ENCODE data around the gene GSG1L2.
"Not testable (repeated sequence)": the region's sequence is repeated elsewhere in the genome, so short reads cannot be mapped to it uniquely, and the experiment has no call there.

Gene GSG1L2

DNA sequence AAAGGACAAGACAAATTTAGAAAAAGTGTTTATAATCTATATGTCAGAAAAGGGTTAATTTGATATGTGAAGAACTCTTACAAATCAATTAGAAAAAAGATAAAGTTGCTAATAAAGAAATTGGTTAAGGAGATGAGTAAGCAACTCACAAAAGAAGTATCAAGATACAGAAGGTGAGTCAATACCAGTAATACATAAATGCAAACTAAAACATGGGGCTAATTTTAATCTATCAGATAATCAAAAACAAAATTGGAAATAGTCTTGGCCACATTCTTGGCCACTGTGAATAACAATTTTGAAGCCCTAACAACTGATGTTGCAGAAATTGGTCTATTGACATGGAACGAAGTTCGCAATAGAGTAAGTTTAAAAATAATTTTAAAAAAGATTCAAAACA is 37.3 kb downstream of the GSG1L2 start:
- no peak for DNase-seq

GRCh38 chr17:9783465-9783864 is 38.4 kb downstream of the GSG1L2 start:
- DNase-seq = not testable (repeated sequence)

GRCh38 chr17:9783050-9783449 is 38.8 kb downstream of the GSG1L2 start:
- DNase-seq = no peak

GRCh38 chr17:9780552-9780951 is 41.3 kb downstream of the GSG1L2 start:
- DNase-seq = no peak

- no peak for DNase-seq
These were observed 45.0 kb downstream of the GSG1L2 start for GRCh38 chr17:9776911-9777310.

DNA sequence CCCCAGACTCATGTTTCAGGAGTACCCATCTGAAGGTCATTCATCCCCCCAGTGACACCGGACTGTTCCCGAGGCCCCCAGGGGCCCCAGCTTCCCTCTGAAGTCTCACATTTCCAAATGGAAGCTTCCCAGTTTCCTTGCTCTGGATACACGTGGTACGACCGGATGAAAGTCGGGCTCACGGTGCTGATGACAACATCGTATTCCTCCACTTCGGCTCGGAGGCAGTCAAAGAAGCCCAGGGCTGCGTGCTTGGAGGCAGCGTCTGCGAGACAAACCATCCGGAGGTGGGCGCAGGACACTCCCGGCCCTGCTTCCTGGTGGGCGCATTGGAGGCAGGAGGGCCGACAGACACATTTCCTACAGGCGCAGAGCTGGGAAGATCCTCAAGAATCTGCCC is 49.2 kb downstream of the GSG1L2 start:
- DNase-seq = no peak

DNA sequence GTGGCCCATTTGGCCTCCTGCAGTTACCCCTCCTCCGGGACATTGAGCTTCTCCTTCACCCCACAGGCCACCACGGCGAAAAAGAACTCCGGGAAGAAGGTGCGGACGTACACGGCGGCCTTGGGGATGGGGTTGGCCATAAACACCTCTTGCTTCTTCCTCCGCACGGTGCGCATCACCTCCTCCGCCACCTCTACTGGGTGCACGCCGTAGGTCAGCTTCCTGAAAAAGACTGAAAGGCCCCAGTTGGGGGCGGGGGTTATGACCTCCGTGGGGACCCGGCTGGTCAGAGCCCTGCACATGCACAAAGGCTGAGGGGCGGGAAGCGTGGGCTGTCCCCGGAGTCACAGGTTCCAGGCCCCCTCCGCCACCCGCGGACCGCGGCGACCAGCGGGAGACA is 50.4 kb downstream of the GSG1L2 start:
- no peak for DNase-seq

DNA sequence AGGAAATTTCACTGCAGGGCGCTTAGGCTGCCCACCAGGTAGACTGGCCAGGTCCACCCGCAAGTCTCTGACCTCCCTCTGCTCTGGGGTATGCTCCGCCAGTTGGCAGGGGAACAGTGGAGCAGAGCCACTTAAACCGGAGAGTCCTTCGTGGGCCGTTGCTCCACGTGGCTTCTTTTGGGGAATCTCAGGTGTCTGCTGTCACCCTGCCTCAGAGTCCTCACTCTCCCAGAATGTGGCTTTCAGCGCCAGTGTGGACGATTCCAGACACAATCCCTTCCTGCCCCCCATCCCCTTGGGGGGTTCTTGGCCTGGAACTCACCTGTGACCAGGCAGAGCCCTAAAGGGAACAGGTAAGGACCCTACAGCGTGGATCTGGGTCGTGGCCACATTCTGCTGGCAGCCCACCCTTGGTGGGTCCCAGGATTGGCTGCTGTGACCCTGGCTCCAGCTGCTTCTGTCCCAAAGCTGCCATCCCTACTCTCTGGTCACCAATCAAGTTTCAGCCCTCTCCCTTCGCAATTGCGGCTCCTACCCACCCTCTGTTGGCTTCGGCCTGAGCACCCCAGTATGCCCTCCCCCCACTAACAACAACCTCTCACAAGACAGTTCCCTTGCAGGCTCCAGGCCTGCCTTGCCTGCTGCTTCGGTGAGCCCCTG is 52.7 kb downstream of the GSG1L2 start:
- no peak for DNase-seq

DNA sequence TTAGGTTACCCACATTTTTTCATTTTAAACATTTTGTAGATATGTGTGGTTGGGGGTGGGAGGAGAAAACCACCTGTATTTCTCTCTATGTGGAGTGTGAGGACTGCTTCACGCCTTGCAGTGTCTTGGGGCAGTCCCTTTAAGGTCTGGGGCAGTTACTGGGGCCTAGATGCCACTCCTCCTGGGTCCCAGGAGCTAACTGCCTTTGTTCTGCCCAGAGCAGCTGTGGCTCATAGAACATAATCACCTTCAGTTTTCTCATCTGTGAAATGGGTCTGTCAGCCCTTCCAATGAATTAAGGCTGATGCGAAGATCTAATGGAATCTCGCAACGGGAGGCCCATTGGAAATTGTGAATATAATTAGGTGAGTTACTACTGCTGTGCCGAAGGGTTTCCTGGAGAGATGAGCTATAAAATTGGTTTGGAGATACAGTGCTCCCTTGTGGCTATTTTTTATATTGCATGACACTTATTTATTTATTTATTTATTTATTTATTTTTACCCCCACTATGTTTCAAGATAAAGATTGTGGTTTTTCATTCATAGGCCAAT is 53.4 kb downstream of the GSG1L2 start:
- DNase-seq = peak; percentile 43

DNA sequence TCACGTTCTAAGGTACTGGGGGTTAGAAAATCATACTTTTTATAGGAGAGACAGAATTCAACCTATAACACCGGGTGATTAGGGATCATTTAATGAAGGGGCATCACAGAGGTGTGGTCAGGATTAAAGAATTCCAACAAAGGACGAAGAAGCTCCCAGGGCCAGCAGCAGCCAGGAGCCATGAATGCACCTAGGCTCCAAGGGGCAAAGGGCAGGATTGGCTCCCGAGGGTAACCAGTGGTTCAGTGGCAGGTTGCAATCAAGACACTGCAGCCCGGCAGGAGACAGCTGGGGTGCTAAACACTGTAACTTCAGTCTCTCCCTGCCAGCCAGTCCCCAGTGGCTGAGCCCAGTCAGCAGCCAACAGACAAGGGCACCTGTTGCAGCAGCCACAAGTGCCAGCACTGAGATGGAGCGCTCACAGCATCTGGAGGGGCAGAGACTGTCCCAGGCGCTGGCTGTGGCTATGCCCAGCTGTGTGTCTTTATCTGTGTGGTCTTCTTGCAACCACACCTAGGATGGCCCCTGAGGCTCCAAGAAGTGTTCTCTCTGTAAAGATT is 54.4 kb downstream of the GSG1L2 start:
- DNase-seq = no peak

GRCh38 chr17:9766970-9767369 is 54.9 kb downstream of the GSG1L2 start:
- no peak for DNase-seq

GRCh38 chr17:9765322-9765721 is 56.6 kb downstream of the GSG1L2 start:
- DNase-seq = no peak

DNA sequence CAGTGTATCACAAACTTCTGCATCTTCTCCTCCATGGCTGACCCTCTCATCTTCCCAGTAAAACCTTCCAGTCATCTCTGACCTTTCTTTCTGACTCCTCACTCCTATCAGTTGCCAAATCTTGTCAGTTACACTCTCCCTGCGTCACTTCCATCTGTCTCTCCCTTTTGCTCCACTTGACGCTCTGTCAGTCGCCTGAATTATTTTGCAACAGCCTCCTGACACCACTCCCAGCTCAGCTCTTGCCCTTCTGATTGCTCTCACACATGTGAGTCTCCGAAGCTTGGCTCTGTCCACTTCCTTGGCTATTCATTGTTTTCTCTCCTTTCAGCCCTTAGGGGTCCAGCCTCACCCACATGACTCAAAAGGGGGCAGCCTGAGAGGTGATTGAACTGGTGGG is 58.2 kb downstream of the GSG1L2 start:
- no peak for DNase-seq

DNA sequence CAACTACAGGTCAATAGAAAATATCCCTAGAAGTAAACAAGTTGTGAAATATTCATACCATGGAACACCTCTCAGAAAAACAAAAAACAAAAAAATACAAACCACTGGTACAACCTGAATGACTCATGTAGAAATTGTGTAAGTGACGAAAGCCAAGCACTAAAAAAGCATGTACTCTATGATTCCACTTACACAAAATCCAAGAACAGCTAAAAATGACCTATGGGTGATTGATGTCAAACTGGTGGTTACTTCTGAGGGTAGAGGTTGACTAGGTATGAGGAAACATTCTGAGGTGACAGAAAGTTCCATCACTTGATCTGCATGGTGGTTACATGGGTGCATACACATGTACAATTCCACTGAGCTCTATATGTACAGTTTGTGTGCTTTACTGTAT is 61.6 kb downstream of the GSG1L2 start:
- no peak for DNase-seq

DNA sequence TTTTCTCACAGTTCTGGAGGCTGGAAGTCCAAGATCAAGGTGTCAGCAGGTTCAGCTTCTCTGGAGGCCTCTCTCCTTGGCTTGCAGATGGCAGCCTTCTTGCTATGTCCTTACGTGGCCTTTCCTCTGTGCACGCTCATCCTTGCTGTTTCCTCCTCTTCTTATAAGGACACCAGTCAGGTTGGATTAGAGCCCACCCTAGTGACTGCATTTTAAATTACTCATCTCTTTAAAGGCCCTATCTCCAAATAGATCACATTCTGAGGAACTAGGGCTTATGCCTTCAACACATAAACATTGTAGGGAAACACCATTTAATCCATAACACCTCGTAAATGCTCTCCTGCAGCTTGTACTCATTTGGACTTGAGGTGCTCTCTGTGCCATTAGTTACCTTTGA is 66.8 kb downstream of the GSG1L2 start:
- DNase-seq = no peak

Data from HCEC 1CT (cell line).